Colon (tissue), 2 donors: Measurements from ENCODE around the gene OTUB2.

ENCODE experiments used
- FAIRE-seq: peaks from 2 replicates; lab custom pipeline; 2012; peaks lifted over from hg19 to GRCh38; lab: Jason Lieb, UNC
- donor health status: control.
- donor health status: control.

Gene OTUB2

DNA sequence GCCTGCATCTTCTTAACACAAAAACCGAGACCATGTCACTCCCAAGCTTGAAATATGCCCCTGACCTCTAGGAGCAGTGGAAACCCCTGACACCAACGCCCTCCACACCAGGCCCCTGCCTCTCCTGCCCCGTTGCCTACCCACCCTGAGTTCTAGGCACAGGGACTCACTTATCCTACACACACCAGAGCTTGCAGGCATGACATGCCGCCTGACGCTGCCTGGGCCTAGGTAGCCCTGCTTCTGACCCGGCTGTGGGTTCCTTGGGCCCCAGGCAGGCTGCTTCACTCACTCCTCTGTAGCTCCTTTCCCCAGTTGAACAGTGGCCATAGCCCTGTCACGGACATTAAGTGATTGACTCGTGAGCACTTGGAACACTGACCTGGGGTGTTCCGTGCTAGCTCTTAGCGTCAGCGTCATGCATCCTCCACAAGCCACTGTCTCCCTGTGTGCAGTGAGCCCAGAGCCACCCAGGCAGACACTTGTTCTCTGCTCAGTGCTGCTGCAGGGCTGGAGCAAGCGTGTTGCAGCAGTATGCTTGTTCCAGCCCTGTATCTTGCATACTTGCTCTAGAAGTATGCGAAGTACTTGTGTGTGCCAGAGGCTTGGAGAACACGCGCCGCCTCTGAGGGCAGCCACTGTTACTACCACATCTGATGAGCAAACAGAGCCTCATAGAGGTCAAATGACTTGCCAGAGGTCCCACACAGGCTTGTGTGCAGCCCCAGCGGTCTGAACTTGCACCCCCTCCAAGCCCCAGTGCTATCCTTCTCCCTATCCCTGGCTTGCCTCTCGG, 15.6 kb downstream of the OTUB2 start:
- no peak for FAIRE-seq

DNA sequence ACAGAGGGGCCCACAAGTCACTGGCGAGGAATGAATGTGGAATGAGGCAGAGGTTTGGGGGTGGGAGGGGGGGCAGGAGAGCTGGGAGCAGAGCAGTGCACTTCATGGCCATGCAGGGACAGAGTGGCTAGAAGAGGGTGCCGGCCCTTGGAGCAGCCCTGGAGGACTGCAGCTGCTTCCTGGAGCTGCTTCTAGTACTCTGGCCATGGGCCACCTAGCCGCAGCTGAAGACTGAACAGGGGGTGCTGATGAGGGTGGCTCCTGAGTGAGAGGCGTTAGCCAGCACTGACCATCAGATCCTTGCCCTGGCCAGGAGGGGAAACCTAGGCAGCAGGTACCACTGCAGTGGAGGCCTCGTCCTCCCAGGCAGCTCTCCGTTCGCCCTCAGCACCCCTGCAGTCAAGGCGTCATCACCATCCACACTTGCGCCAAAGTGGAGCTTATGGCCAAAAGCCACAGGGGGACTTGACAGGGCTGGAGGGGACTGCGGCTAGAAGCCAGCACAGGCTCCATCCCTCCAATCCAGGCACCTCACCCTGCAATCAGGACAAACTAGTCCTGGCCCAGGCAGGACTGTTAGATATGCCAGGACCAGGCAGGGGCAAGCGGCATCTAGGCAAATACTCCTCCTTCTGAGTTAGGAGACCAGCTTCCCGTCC, 16.4 kb downstream of the OTUB2 start:
- no peak for FAIRE-seq

DNA sequence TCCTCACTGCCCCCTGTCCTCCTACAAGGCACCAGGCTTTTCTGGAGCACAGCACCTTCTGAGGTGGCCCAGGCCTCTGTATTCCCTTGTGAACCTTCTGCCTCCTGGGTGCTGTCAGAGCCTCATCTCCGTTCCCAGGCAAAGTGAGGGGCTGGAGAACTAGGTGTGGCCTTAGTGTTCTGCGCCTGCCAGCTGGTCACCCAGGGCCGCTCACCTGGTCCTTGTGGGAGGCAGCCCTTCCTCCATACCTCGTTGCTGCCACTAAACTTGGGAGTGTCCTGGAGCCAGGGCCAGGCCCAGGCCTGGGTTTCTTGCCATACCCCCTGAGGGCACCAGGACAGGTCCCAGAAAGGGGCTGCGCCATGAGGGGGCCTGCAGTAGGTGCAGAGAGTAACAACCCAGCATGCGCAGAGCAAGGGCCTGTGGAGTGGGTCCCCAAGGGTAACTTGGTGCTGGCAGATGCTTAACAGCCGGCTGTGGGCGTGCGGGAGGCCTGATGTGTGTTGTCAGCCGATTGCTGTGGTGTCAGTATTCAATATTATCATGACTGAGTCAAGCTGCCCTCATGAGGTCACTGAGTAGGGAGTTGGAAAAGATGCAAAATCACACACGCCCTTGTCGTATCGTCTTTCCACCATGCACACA, 17.1 kb downstream of the OTUB2 start:
- no peak for FAIRE-seq

DNA sequence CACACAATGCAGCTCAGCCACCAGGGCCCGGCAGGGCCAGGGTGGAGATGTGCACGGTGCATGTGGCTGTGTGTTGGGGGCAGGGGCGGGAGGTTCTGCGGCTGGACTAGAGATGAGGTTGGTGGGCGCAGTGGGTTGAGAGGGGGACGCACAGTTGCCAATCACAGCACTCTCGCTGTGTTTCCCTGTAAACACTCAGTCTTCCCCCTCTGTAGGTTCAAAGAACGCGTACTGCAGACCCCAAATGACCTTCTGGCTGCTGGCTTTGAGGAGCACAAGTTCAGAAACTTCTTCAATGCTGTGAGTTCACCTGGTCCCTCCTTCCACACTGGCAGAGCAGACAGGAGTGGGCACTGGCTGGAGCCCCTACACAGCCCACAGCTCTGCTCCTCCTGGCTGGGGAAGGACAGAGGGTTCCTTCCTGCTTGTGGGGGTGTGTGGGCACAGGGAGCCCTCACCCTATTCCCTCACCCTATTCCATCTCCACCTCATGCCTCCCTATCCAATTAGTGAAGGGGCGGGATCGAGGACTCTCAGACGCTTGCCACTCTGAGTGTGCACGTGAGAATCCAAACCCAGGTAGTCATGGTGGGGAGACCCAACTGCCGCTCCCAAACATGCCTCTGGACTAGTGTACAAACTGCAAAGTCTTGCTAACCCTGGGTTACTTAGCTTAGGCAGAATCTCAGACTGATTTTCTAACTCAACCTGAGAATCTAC, 17.8 kb downstream of the OTUB2 start:
- no peak for FAIRE-seq

DNA sequence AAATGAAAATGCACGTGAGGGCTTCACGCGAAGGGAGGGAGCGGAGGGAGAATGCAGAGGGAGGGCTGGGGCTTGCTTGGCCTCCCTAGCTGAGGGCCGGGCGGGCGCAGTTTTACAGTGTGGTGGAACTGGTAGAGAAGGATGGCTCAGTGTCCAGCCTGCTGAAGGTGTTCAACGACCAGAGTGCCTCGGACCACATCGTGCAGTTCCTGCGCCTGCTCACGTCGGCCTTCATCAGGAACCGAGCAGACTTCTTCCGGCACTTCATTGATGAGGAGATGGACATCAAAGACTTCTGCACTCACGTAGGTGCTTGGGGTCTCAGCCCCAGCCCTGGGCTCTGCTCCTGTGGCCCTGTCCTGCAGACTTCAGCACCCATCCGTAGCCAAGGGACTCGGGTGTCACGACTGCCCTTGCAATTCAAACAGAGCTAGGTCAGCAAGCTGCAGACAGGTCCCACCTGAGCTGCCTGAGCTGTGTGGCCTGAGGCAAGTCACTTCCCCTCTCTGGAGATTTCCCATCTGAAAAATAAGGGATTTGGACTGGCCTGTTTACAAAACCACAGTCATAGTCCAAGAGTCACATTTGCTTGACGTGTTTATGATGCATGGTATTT, 18.4 kb downstream of the OTUB2 start:
- FAIRE-seq = no peak

DNA sequence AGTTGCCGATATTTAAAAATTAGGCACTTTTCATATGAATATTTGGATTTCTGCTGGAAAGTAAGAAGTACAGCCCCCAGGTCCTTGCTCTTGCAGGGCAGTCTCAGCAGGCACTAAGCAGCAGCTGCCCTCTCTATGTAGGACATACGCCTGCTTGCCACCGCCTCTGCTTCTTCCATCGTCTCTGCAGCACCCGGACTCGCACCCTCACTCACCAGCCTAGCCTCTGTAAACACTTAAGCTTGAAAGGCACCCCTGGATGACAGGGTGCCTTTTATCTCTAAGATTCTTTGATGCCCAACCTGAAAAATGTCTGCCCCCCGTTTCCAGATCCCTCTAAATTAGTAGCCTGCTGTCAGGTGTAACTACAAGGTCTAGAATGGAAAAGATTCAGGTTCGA, 19.0 kb downstream of the OTUB2 start:
- no peak for FAIRE-seq

DNA sequence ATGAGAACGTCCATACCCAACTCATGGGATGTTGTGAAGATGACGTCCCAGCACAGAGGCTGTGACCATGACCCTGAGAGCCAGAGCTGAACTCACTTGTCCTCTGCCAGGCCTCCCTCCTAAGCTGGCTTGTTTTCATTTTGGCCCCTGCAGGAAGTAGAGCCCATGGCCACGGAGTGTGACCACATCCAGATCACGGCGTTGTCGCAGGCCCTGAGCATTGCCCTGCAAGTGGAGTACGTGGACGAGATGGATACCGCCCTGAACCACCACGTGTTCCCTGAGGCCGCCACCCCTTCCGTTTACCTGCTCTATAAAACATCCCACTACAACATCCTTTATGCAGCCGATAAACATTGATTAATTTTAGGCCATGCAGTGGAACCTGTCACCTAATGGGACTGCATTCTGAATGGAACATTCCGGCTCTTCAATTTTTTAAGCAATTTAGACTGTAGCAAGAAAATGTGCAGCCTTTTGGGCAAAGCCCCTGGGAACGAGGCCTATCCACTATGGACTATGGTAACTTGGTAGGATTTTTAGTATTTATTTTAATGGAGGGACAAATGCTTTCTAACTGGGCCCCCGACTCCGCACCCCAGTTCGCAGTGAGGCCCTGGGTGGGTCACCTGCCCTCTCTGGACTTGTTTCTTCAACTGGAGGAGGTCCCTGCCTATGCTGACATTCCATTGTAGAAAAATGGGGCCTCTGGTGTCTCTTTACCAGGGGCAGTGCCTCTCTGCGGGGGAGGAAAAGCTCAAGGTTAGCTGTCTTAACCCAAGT, 19.6 kb downstream of the OTUB2 start:
- no peak for FAIRE-seq

DNA sequence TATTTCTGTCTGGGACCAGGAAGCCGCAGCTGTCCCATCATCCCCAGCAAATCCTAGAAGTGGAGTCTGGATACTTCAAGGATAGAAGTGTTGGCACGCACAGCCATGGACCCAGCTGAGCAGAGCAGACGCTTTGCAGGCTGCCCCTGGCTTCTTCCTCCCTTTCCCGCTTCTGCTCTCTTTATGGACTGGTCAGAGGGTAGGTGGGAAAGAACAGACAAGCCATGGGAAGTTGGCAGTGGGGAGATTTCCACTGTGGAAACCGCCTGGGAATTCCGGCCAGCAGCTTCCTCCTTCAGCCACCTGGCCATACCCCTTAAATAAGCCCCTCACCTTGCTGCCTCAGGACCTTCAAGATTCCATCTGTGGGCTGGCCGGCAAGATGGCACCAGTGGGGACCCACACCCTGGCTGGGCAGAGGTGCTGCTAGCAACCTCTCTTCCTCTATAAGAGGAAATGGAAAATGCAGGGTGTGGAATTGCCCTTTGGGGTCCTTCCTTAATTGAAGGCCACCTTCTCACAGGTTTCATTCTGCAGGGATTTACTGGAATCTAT, 20.6 kb downstream of the OTUB2 start:
- FAIRE-seq = no peak

DNA sequence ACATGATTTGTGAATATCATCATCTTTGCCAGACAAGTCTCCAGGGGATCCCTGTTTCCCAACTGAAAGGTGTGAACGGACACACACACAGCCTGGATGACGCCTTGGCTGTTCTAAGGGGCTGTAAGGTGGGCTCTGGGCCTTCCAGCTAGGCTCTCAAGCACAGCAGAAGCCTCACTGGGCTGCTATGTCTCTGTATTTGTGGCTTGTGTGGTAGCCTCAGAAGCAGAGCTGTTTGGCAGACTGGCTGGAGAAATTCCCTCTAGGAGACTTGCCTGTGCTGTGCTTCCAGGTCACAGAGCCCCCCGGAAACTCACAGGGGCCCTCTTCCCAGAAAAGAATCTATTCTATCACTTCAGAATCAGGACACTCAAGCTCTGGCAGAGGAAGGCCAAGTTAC, 21.4 kb downstream of the OTUB2 start:
- FAIRE-seq = no peak

DNA sequence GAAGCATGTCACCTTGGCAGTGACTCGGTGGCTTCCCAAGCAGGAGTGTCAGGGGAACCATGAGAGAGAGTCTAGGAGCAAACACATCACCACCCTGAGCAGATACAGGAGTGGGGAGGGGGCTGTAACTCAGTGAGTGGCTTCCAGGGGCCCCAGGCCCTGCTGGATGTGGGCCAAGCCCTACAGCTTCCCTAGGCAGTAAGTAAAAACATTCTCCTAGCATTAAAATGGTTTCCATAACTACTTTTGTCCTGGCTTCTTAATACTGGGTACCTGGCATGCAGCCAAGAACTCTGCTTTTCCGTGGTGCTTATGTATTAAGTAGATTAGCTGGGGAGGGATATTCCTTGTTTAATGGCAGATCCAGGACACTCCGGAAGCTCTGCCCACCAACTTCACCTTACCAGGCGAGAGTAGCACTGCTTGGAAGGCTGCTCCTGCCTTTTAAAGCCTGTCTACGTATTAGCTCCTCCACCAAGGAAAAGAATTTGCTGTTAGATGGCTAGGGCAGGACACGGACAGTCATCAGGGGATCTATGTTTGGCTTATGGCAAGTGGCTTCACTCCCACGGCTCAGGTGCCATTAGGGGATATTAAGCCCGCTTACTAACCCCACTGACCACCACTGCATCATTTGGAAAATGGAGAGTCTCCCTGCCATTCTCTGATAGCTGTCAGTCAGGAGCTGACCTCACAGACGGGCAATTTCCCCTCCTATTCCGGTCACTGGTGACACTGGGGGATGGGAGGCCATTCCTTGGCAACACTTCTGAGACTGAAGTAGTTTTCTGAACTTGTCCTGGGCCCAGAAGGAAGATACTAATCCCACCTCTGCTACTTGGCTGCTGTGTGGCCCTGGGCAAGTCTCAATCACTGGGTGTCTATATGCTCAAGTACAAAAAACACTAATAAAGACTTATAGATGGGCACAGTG, 22.8 kb downstream of the OTUB2 start:
- FAIRE-seq = no peak

DNA sequence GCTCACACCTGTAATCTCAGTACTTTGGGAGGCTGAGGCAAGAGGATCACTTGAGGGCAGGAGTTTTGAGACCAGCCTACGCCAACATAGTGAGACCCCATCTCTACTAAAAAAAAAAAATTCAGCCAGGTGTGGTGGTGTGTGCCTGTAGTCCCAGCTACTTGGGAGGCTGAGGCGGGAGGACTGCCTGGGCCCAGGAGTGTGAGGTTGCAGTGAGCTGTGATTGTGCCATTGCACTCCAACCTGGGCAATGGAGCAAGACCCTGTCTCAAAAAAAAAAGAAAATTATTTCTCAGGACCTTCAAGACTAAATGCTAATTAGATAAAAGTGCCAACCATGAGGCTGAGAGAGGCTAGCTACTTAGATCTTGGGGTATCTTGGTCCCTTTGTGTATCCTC, 23.5 kb downstream of the OTUB2 start:
- no peak for FAIRE-seq

DNA sequence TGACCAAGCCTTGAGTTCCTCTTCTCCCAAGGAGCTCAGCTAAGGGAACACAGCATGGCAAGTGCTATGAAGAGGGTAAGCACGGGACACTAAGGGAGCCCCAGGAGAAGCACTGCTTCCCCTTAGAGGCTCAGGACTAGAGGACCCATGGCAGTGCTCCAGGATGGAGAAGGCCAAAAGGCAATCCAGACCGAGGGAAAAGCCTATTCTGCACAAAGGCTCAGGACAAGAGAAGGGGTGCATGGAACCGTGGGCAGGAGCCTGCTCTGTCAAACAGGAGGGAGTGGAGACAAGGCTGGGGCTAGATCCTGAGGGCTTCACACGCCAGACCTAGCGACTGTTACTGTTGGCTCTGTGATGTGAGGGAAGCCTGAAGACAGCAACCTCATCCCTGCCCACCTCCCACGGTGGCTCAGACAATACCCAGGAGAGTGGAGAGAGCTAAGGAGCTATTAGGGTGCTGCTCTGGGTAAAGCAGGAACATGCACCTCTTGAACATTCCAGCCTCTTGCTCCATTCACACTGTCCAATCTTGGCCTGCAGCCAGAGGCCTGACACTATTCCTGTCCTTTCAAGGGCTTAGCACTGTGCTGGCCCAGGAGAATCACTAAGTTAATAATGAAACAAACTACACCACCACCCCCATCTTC, 24.2 kb downstream of the OTUB2 start:
- no peak for FAIRE-seq

DNA sequence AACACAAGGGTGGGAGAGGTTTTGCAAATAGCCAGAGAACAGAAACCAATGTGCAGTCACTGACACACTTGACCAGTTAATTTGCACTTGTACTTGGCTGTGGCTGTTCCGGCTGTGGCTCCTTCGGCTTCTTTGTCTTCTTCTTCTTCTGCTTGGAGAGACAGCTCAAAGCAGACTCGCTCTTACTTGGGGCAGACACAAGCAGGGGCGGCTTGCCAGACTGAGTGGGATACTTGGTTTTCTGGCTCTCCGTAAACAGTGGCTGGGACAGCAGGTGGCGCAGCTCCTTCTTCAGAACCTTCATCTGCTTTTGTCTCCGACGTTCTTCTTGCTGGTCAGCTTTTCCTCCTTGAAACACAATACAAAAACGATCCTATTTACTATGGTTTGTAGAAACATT, 25.0 kb downstream of the OTUB2 start:
- FAIRE-seq = no peak

DNA sequence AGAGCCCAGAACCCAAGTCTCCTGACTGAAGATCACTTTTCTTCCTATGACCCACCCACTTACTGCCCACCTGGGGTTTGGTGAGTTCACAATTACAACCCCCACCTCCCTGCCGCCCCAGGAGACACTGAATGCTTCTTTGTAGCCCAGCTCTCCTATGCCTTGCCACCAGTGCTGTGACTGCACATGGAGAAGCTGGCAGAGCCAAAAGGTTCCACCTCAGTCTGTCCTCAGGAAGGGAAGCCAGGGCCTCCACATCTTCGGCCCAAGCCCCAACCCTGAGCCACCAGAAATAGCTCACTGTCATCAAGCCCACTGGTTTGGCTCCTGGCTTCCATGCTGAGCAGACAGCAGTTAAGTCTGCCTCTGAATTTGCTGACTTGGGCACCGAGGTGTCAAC, 25.6 kb downstream of the OTUB2 start:
- FAIRE-seq = no peak

DNA sequence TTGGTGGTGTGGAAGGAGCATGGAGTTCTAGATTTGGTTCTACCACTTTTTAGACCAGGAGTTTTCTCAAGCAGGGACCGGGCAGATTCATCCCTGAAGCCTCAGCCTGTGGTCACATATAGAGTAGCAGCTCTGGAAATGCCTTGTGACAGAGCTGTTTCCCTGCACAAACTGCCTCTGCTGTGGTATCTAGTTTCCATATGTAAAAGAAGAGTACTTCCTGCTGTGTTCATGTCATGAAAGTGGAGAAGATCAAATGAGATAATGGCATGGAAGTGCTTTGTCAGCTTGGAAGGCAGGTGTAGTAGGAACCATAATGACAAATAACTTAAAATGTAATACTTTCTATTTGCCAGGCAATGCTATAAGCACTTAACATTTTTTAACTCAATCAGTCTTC, 26.1 kb downstream of the OTUB2 start:
- no peak for FAIRE-seq

DNA sequence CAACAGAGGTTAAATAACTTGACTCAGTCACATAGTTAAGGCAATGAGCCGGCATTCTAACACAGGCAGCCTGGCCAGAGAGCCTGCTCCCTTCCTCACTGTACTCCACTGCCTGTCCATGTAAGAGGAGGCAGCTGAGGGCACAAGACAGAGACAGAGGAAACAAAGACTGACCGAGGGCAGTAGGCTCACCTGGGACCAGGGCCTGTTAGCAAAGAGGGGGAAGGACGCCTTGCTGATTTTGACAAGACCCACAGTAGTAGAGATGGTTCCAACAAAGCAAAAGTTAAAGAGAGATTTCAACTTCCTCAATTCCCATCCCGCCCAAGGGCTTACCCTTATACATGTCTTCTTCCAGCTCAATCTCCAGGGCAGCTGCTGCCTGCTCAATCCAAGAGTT, 26.5 kb downstream of the OTUB2 start:
- FAIRE-seq = no peak

DNA sequence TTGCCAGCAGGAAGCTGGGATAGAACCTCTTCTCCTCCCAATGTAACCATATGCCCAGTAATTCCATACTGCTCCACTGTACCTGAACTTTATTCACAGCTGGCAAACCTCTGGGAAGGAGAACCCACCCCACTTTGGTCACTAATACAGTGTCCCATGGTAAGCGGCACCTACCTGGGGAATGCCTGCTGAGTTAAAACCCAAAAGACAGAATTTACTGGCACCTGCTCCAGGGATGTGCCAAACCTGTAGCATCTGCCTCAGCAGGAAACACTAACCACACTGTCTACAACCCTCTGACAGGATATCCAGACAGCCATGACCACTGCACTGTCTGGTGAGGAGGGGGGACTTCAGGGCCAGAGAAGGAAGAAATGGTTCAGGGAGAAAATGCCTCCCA, 28.3 kb downstream of the OTUB2 start:
- no peak for FAIRE-seq

DNA sequence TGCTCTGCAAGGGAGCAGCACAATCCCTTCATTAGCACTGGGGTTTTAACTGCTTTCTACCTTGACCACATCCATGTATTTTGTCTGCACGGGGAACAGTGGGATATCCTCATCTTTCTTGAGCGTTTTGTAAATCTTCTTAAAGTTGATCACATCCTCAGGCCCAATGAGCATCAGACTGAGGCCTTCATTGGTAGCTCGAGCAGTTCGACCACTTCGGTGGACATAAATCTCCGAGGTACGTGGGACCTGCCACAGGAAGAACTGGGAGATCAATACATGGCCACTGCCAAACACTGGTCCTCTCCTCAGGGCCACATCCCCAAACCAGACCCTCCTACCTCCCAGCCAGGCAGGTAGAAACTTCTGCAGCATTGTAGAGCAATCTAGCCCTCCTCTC, 28.8 kb downstream of the OTUB2 start:
- FAIRE-seq = no peak

DNA sequence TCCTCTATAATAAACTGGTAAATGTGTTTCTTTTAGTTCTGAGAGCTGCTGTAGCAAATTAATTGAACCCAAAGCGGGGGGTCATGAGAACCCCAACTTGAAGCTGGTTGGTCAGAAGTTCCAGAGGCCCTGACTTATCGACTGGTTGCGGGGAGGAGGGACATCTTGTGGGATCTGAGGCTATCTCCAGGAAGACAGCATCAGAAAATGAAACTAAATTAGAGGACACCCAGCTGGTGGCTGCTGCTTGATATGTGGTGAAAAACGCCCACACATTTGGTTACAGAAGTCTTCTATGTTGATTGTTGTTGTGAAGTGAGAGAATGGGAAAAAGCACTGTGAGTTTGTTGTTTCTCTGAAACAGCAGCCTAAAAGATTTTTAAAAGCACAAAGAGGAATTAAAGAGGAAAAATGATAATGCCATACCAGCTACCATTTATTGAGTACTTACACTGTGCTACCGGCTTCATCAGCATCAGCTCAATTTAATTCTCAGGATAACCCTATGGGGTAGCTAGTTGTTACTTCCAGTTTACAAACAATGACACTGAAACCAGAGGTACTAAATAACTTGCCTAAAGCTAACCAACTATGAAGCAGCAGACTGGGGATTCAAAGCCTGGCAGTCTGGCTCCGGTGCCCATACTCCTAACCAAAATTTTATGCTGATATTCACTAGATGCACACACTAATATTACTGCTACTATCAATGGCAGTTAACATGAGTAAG, 30.6 kb downstream of the OTUB2 start:
- FAIRE-seq = no peak
